HepG2 (cell line): ENCODE data around the gene DISP2. TPM values are rescaled to one million over a fixed set of nuclear protein-coding genes. Genes with fewer than 3 reads are reported as not detected.

ENCODE experiments used
- ARNT ChIP-seq: fragments of 450-650 bp; IDR thresholded peaks from 2 replicates; pipeline ENCODE4 v1.6.1; 2017
- FOXP1 ChIP-seq, 2 experiments: fragments of 450-650 bp in 1 of 2; IDR thresholded peaks; 2 replicates each; pipeline ENCODE4 v1.6.1; 2017 to 2018; ENCODE audit warnings: antibody characterized with exemption in 1 of 2
- HNRNPK ChIP-seq: fragments of 200-400 bp; formaldehyde crosslinking; IDR thresholded peaks from 2 replicates; pipeline ENCODE4 v1.6.1; 2018; ENCODE audit warnings: low read length, low read depth, moderate library complexity, mild to moderate bottlenecking; ENCODE audit not compliant: poor library complexity, severe bottlenecking
- IRF2 ChIP-seq: IDR thresholded peaks from 2 replicates; pipeline ENCODE4 v1.6.1; 2018; ENCODE audit warnings: missing genetic modification reagents, missing compliant biosample characterization
- KAT8 ChIP-seq: IDR thresholded peaks from 2 replicates; pipeline ENCODE4 v1.6.1; 2016; ENCODE audit warnings: missing genetic modification reagents, missing compliant biosample characterization
- MAF1 ChIP-seq: sonication (generic); formaldehyde crosslinking; IDR thresholded peaks from 2 replicates; pipeline ENCODE4 v1.5.0; 2020; ENCODE audit warnings: missing genetic modification reagents, borderline replicate concordance
- MED13 ChIP-seq: sonication (generic); formaldehyde crosslinking; IDR thresholded peaks from 2 replicates; pipeline ENCODE4 v1.5.0; 2020; ENCODE audit warnings: missing genetic modification reagents
- NR3C1 ChIP-seq: sonication (generic); formaldehyde crosslinking; IDR thresholded peaks from 2 replicates; pipeline ENCODE4 v1.4.0; 2020; ENCODE audit warnings: missing genetic modification reagents
- RAD21 ChIP-seq: fragments of 450-650 bp; formaldehyde crosslinking; IDR thresholded peaks from 2 replicates; pipeline ENCODE4 v1.5.0; 2020; ENCODE audit warnings: mild to moderate bottlenecking
- ZFP62 ChIP-seq: sonication (generic); formaldehyde crosslinking; IDR thresholded peaks from 2 replicates; pipeline ENCODE4 v1.4.0; 2020; ENCODE audit warnings: missing genetic modification reagents
- ZNF567 ChIP-seq: sonication (generic); formaldehyde crosslinking; IDR thresholded peaks from 2 replicates; pipeline ENCODE4 v1.8.1; 2023; ENCODE audit warnings: mild to moderate bottlenecking, missing genetic modification reagents, borderline replicate concordance
- ZNF569 ChIP-seq: sonication (generic); formaldehyde crosslinking; IDR thresholded peaks from 2 replicates; pipeline ENCODE4 v1.5.0; 2020; ENCODE audit warnings: mild to moderate bottlenecking, missing genetic modification reagents, moderate library complexity, borderline replicate concordance
- polyA plus RNA-seq, 8 experiments: library from polyadenylated mRNA; depleted of rRNA in 3 of 8; stranded (reverse) in 7 of 8; unstranded in 1 of 8; fragments of >200 nt; fragmentation: Illumina TruSeq in 4 of 8; extraction: Trizol in 4 of 8; gene quantifications; 2 replicates each; pipeline versions ENCODE4 v1.2.1 to v1.2.3, GENCODE V29; 2011 to 2016; ENCODE audit warnings: low read depth in 4 of 8, missing spikeins in 1 of 8, mixed read lengths in 1 of 8; ENCODE audit not compliant: insufficient read depth in 1 of 8
- total RNA-seq, 5 experiments: library from RNA; depleted of rRNA; stranded (reverse); fragments of >200 nt; fragmentation: Illumina TruSeq; extraction: Trizol; gene quantifications; 2 replicates each; pipeline ENCODE4 v1.2.3, GENCODE V29; 2016; ENCODE audit warnings: low read depth in 1 of 5
- TF ChIP-seq, protein P1 (sequence below): IDR thresholded peaks from 2 replicates; pipeline ENCODE4 v1.6.1; 2016; ENCODE audit warnings: missing compliant biosample characterization, missing genetic modification reagents, borderline replicate concordance
- TF ChIP-seq, protein P2 (sequence below): sonication (generic); formaldehyde crosslinking; IDR thresholded peaks from 2 replicates; pipeline ENCODE4 v1.4.0; 2020; ENCODE audit warnings: missing genetic modification reagents
- TF ChIP-seq, protein P3 (sequence below): IDR thresholded peaks from 2 replicates; pipeline ENCODE4 v1.6.1; 2012; ENCODE audit warnings: inconsistent platforms
- TF ChIP-seq, protein P4 (sequence below): sonication (generic); formaldehyde crosslinking; IDR thresholded peaks from 2 replicates; pipeline ENCODE4 v1.4.0; 2020; ENCODE audit warnings: missing genetic modification reagents
- TF ChIP-seq, protein P5 (sequence below): sonication (generic); formaldehyde crosslinking; IDR thresholded peaks from 2 replicates; pipeline ENCODE4 v1.4.0; 2020; ENCODE audit warnings: missing genetic modification reagents, borderline replicate concordance
- TF ChIP-seq, protein P6 (sequence below): IDR thresholded peaks from 2 replicates; pipeline ENCODE4 v1.6.1; 2016; ENCODE audit warnings: low read depth, borderline replicate concordance
- TF ChIP-seq, protein P7 (sequence below): sonication (generic); formaldehyde crosslinking; IDR thresholded peaks from 2 replicates; pipeline ENCODE4 v1.5.0; 2020; ENCODE audit warnings: mild to moderate bottlenecking, missing genetic modification reagents

DISP2 gene
- total and polyA plus RNA-seq, 2 of the 13 experiments (the other 11 are each of a cell fraction or from before 2014, with no cell fraction given) = 0.09 to 0.32 TPM

DNA sequence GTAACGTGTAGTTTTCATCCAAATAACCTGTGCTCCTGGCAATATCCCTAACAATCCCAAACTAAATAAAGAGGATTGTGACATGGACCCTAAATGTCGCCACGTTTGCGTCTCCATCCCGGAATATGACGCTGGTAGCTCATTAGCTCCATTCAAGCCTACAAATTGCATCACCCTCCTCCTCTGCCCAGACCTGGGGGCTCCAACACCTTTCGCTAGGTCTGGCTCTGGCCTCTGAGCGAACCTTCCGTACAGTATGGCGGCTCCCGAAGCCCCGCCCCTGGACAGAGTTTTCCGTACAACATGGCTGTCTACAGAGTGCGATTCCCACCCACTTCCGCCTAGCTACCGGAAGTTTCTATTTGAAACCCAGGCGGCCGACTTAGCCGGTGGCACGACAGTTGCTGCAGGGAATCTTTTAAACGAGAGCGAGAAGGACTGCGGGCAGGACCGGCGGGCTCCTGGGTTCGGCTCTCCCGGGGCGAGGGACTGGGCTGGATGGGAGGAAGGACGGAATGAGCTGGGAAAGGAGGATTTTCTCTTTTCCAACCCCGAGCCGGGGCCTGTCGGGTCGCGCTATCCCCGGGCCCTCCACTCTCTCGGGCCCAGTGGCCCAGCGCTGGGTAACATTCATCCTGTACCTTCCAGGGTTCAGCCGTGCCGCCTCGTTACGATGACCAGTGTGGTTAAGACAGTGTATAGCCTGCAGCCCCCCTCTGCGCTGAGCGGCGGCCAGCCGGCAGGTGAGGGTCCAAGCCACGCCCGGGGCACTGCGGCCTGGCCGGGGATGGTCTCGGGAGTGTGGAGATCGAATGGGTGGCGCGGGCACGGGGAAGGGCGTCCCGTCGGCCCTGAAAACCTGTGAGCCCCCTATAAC is 24.8 kb downstream of the DISP2 start, which contains the start of gene KNSTRN (continued):
- TF ChIP-seq ARNT = no peak
- TF ChIP-seq, protein P1, sequence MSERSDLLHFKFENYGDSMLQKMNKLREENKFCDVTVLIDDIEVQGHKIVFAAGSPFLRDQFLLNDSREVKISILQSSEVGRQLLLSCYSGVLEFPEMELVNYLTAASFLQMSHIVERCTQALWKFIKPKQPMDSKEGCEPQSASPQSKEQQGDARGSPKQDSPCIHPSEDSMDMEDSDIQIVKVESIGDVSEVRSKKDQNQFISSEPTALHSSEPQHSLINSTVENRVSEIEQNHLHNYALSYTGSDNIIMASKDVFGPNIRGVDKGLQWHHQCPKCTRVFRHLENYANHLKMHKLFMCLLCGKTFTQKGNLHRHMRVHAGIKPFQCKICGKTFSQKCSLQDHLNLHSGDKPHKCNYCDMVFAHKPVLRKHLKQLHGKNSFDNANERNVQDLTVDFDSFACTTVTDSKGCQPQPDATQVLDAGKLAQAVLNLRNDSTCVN = no peak
- 0 out of 2 replicates have a peak, but pooled peaks have one; percentile 65 for TF ChIP-seq ZNF567 (CRISPR knock-in tag)
- TF ChIP-seq FOXP1 (IDR thresholded peaks at IDR 0.05) = no peak
- TF ChIP-seq FOXP1 (CRISPR knock-in tag; IDR thresholded peaks at IDR 0.05) = no peak
- TF ChIP-seq, protein P2, sequence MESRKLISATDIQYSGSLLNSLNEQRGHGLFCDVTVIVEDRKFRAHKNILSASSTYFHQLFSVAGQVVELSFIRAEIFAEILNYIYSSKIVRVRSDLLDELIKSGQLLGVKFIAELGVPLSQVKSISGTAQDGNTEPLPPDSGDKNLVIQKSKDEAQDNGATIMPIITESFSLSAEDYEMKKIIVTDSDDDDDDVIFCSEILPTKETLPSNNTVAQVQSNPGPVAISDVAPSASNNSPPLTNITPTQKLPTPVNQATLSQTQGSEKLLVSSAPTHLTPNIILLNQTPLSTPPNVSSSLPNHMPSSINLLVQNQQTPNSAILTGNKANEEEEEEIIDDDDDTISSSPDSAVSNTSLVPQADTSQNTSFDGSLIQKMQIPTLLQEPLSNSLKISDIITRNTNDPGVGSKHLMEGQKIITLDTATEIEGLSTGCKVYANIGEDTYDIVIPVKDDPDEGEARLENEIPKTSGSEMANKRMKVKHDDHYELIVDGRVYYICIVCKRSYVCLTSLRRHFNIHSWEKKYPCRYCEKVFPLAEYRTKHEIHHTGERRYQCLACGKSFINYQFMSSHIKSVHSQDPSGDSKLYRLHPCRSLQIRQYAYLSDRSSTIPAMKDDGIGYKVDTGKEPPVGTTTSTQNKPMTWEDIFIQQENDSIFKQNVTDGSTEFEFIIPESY (CRISPR knock-in tag) = no peak
- no peak for TF ChIP-seq NR3C1 (CRISPR knock-in tag)
- TF ChIP-seq, protein P3, sequence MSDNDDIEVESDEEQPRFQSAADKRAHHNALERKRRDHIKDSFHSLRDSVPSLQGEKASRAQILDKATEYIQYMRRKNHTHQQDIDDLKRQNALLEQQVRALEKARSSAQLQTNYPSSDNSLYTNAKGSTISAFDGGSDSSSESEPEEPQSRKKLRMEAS = peak; percentile 36; the same call in 1 of the 2 replicates
- TF ChIP-seq HNRNPK = no peak
- TF ChIP-seq KAT8 (CRISPR knock-in tag) = no peak; the same call in 1 of the 2 replicates
- TF ChIP-seq, protein P4, sequence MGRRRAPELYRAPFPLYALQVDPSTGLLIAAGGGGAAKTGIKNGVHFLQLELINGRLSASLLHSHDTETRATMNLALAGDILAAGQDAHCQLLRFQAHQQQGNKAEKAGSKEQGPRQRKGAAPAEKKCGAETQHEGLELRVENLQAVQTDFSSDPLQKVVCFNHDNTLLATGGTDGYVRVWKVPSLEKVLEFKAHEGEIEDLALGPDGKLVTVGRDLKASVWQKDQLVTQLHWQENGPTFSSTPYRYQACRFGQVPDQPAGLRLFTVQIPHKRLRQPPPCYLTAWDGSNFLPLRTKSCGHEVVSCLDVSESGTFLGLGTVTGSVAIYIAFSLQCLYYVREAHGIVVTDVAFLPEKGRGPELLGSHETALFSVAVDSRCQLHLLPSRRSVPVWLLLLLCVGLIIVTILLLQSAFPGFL (CRISPR knock-in tag) = no peak
- TF ChIP-seq, protein P5, sequence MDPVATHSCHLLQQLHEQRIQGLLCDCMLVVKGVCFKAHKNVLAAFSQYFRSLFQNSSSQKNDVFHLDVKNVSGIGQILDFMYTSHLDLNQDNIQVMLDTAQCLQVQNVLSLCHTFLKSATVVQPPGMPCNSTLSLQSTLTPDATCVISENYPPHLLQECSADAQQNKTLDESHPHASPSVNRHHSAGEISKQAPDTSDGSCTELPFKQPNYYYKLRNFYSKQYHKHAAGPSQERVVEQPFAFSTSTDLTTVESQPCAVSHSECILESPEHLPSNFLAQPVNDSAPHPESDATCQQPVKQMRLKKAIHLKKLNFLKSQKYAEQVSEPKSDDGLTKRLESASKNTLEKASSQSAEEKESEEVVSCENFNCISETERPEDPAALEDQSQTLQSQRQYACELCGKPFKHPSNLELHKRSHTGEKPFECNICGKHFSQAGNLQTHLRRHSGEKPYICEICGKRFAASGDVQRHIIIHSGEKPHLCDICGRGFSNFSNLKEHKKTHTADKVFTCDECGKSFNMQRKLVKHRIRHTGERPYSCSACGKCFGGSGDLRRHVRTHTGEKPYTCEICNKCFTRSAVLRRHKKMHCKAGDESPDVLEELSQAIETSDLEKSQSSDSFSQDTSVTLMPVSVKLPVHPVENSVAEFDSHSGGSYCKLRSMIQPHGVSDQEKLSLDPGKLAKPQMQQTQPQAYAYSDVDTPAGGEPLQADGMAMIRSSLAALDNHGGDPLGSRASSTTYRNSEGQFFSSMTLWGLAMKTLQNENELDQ (CRISPR knock-in tag) = no peak
- TF ChIP-seq MAF1 (CRISPR knock-in tag) = no peak
- TF ChIP-seq, protein P6, sequence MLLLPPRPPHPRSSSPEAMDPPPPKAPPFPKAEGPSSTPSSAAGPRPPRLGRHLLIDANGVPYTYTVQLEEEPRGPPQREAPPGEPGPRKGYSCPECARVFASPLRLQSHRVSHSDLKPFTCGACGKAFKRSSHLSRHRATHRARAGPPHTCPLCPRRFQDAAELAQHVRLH (CRISPR knock-in tag) = no peak
- peak; percentile 45; the same call in 1 of the 2 replicates for TF ChIP-seq IRF2
- 0 out of 2 replicates have a peak, but pooled peaks have one; percentile 33 for TF ChIP-seq RAD21 (CRISPR knock-in tag)
- TF ChIP-seq, protein P7, sequence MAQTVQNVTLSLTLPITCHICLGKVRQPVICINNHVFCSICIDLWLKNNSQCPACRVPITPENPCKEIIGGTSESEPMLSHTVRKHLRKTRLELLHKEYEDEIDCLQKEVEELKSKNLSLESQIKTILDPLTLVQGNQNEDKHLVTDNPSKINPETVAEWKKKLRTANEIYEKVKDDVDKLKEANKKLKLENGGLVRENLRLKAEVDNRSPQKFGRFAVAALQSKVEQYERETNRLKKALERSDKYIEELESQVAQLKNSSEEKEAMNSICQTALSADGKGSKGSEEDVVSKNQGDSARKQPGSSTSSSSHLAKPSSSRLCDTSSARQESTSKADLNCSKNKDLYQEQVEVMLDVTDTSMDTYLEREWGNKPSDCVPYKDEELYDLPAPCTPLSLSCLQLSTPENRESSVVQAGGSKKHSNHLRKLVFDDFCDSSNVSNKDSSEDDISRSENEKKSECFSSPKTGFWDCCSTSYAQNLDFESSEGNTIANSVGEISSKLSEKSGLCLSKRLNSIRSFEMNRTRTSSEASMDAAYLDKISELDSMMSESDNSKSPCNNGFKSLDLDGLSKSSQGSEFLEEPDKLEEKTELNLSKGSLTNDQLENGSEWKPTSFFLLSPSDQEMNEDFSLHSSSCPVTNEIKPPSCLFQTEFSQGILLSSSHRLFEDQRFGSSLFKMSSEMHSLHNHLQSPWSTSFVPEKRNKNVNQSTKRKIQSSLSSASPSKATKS = no peak
- no peak for TF ChIP-seq ZNF569 (CRISPR knock-in tag)
- TF ChIP-seq ZFP62 (CRISPR knock-in tag) = no peak
- no peak for TF ChIP-seq MED13 (CRISPR knock-in tag)
